Panc1 (cell line): ENCODE results near the gene NTNG1. TPM values are rescaled to one million over a fixed set of nuclear protein-coding genes. Genes with fewer than 3 reads are reported as not detected.
"Not testable (repeated sequence)": the region's sequence is repeated elsewhere in the genome, so short reads cannot be mapped to it uniquely, and the experiment has no call there.

ENCODE experiments used
- ATAC-seq: fragments of 200-7000 bp; cut with Tn5 transposase; 2 replicates; pipeline ENCODE4 v1.9.1; 2020; ENCODE audit warnings: mild to moderate bottlenecking, moderate library complexity
- Bru-seq: library from RNA; stranded (reverse); fragments of 400-500 nt; gene quantifications from one replicate; lab custom pipeline; 2021; lab: Mats Ljungman, UMichigan
- BruChase-seq, 2 experiments: library from RNA; stranded (reverse); fragments of 400-500 nt; gene quantifications; one replicate each; lab custom pipeline; 2021; lab: Mats Ljungman, UMichigan
- BruUV-seq: library from RNA; stranded (reverse); fragments of 400-500 nt; replicated peaks from 2 replicates; lab custom pipeline; 2021; lab: Mats Ljungman, UMichigan
- CTCF ChIA-PET: fragments of 300-600 bp; sonication (Branson Sonifier 250); formaldehyde crosslinking; loops from one replicate; lab custom pipeline; 2022; ENCODE audit warnings: antibody characterized with exemption; lab: Charles Lee
- POLR2A ChIA-PET: fragments of 300-600 bp; sonication (Branson Sonifier 250); formaldehyde crosslinking; loops from one replicate; lab custom pipeline; 2022; ENCODE audit warnings: antibody characterized with exemption; lab: Charles Lee
- DNase-seq: peaks from one replicate; pipeline ENCODE4 v3.0.0-alpha.2; 2010; ENCODE audit warnings: low read depth, low spot score
- H3K27ac ChIP-seq: 2 replicates; pipeline ENCODE4 v1.5.1; 2011; ENCODE audit warnings: mild to moderate bottlenecking, low read length, inconsistent platforms
- H3K27me3 ChIP-seq: fragments of 200-500 bp; sonication (Bioruptor generic); 2 replicates; pipeline ENCODE4 v1.6.0; 2014; ENCODE audit warnings: low read length, inconsistent platforms; ENCODE audit not compliant: control insufficient read depth, insufficient read depth
- H3K36me3 ChIP-seq: fragments of 200-500 bp; sonication (Bioruptor generic); 2 replicates; pipeline ENCODE4 v1.5.1; 2014; ENCODE audit warnings: inconsistent platforms, mild to moderate bottlenecking, low read length, moderate library complexity; ENCODE audit not compliant: control insufficient read depth, insufficient read depth
- H3K4me1 ChIP-seq: 2 replicates; pipeline ENCODE4 v1.5.1; 2011; ENCODE audit warnings: inconsistent platforms, mild to moderate bottlenecking, low read length, moderate library complexity; ENCODE audit not compliant: control insufficient read depth, insufficient read depth
- H3K4me3 ChIP-seq, 2 experiments: 2 replicates each; pipeline ENCODE4 v1.5.1; 2011 to 2012; ENCODE audit warnings: low read depth in 2 of 2, low read length in 2 of 2, mild to moderate bottlenecking in 2 of 2, inconsistent platforms in 1 of 2, moderate library complexity in 1 of 2
- H3K9me3 ChIP-seq: fragments of 200-500 bp; sonication (Bioruptor generic); 2 replicates; pipeline ENCODE4 v1.5.1; 2014; ENCODE audit warnings: low read depth, mild to moderate bottlenecking, inconsistent platforms, low read length, moderate library complexity; ENCODE audit not compliant: control insufficient read depth, insufficient read depth
- POLR2AphosphoS5 ChIP-seq: IDR thresholded peaks from 2 replicates; pipeline ENCODE4 v1.6.1; 2012; ENCODE audit warnings: mild to moderate bottlenecking, low read depth, low read length, moderate library complexity
- SIN3A ChIP-seq: IDR thresholded peaks from 2 replicates; pipeline ENCODE4 v1.6.1; 2012; ENCODE audit warnings: low read depth, mild to moderate bottlenecking, low read length, moderate library complexity, borderline replicate concordance; ENCODE audit not compliant: insufficient read depth
- TCF7L2 ChIP-seq: IDR thresholded peaks from 2 replicates; pipeline ENCODE4 v1.6.1; 2011; ENCODE audit warnings: mild to moderate bottlenecking, low read depth, low read length, inconsistent platforms
- in situ Hi-C: cut with HindIII; loops from 2 replicates; pipeline ENCODE4 v1.10.0; 2016; ENCODE audit warnings: low sequenced_read_pairs, low pct_unique_long_range_greater_than_20kb
- intact Hi-C: fragments of 100-400 bp; cut with micrococcal nuclease; formaldehyde crosslinking; loops from one replicate; pipeline ENCODE4 v1.10.0; 2022; ENCODE audit not compliant: unreplicated experiment
- long read RNA-seq: library from polyadenylated mRNA; unstranded; transcript quantifications from one replicate; pipeline ENCODE4 v2.0.0, GENCODE V29; 2021; ENCODE audit not compliant: unreplicated experiment
- polyA plus RNA-seq: library from polyadenylated mRNA; unstranded; fragments of >200 nt; gene quantifications from one replicate; pipeline ENCODE4 v1.2.1, GENCODE V29; 2012; ENCODE audit warnings: missing spikeins; ENCODE audit not compliant: insufficient read length
- total RNA-seq: library from RNA; stranded (reverse); gene quantifications from one replicate; pipeline ENCODE4 v1.2.1, GENCODE V29; 2021; ENCODE audit not compliant: unreplicated experiment
- TF ChIP-seq, protein P1 (sequence below): fragments of 450-650 bp; IDR thresholded peaks from 2 replicates; pipeline ENCODE4 v1.5.1; 2017; ENCODE audit warnings: mild to moderate bottlenecking
- TF ChIP-seq, protein P2 (sequence below), 2 experiments: IDR thresholded peaks; 2 replicates each; pipeline ENCODE4 v1.6.1; 2011 to 2012; ENCODE audit warnings: low read depth in 2 of 2, control low read depth in 1 of 2, low read length in 1 of 2, mild to moderate bottlenecking in 1 of 2, moderate library complexity in 1 of 2; ENCODE audit not compliant: insufficient read depth in 1 of 2

Gene NTNG1
- total RNA-seq, result 0.13 TPM
- polyA plus RNA-seq, result not detected
- Bru-seq, nascent RNA, result percentile 9 among the genes with signal in this experiment
- BruChase-seq, experiment 1, labeled RNA remaining after a 2-hour chase, result percentile 6 among the genes with signal in this experiment
- BruChase-seq, experiment 2, labeled RNA remaining after a 6-hour chase, result percentile 6 among the genes with signal in this experiment
- long read RNA-seq, result 0 reads

DNA sequence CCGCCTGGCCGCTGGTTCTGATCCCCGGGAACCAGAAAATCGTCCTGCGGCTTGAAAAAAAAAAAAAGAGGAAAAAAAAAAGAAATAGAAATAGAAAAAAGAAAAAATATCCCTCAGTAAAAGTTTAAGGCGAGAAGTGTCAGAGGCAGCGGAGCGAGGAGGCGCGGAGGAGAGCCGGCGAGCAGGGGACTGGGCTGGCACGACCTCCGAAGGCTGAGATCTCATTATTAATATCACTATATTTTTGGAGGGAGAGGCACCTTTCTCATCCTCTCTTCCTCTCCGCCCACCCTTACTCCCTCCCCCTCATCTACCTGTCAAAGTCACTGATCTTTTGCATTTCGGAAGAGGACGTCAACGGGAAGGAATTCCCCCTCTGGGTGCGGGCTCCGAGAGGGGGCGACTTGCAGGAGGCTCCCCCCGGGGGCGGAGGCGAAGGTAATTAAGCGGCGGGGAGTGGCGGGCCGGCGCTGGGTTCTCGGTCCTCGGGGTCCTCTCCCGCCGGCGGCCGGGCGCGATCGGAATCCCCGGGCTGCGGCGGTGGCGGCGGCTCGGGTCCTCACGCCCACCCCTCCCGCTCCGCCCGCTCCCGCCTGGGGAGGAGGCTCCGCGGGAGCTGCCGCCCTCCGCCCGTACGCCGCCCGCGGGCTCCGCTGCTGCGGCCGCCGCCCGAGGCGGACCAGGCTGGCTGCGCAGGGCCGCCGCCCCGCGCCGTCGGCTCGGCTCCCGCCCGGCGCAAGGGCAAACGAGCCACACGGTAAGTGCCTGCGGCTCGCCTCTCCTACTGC is at the start of gene NTNG1:
TSS of gene NTNG1 (plus strand) at position 337 of the 788 bp plus-strand sequence.
- ATAC-seq (peak; percentile 74), DNase-seq (no peak)
- Histone ChIP-seq H3K27ac (no peak within 1 kb of the TSS), H3K36me3 (no peaks in the 10 kb centered on the region), H3K4me3 (peak within 1 kb of the TSS; percentile 34 to 55), H3K27me3 (no peaks in the 10 kb centered on the region), H3K4me1 (peaks cover 3% of the 10 kb centered on the region; the same call in 1 of the 2 replicates), H3K9me3 (no peaks in the 10 kb centered on the region)
- no TSS peak for BruUV-seq
- intact Hi-C loops, result loop anchor here (10.0 kb wide), 1 partner anchor 846 kb away; no protein-coding TSS in a partner anchor
- CTCF ChIA-PET, result interaction anchor here (0.7 kb wide), 1 partner anchor 36 kb away, joined by 3 read pairs; no protein-coding TSS in a partner anchor
- POLR2A ChIA-PET, result no interaction called here
- in situ Hi-C loops, result no loop called here
- TF ChIP-seq, protein P1, sequence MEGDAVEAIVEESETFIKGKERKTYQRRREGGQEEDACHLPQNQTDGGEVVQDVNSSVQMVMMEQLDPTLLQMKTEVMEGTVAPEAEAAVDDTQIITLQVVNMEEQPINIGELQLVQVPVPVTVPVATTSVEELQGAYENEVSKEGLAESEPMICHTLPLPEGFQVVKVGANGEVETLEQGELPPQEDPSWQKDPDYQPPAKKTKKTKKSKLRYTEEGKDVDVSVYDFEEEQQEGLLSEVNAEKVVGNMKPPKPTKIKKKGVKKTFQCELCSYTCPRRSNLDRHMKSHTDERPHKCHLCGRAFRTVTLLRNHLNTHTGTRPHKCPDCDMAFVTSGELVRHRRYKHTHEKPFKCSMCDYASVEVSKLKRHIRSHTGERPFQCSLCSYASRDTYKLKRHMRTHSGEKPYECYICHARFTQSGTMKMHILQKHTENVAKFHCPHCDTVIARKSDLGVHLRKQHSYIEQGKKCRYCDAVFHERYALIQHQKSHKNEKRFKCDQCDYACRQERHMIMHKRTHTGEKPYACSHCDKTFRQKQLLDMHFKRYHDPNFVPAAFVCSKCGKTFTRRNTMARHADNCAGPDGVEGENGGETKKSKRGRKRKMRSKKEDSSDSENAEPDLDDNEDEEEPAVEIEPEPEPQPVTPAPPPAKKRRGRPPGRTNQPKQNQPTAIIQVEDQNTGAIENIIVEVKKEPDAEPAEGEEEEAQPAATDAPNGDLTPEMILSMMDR, result no peak
- TF ChIP-seq SIN3A, result no peak
- no peak for TF ChIP-seq TCF7L2
- TF ChIP-seq, protein P2, sequence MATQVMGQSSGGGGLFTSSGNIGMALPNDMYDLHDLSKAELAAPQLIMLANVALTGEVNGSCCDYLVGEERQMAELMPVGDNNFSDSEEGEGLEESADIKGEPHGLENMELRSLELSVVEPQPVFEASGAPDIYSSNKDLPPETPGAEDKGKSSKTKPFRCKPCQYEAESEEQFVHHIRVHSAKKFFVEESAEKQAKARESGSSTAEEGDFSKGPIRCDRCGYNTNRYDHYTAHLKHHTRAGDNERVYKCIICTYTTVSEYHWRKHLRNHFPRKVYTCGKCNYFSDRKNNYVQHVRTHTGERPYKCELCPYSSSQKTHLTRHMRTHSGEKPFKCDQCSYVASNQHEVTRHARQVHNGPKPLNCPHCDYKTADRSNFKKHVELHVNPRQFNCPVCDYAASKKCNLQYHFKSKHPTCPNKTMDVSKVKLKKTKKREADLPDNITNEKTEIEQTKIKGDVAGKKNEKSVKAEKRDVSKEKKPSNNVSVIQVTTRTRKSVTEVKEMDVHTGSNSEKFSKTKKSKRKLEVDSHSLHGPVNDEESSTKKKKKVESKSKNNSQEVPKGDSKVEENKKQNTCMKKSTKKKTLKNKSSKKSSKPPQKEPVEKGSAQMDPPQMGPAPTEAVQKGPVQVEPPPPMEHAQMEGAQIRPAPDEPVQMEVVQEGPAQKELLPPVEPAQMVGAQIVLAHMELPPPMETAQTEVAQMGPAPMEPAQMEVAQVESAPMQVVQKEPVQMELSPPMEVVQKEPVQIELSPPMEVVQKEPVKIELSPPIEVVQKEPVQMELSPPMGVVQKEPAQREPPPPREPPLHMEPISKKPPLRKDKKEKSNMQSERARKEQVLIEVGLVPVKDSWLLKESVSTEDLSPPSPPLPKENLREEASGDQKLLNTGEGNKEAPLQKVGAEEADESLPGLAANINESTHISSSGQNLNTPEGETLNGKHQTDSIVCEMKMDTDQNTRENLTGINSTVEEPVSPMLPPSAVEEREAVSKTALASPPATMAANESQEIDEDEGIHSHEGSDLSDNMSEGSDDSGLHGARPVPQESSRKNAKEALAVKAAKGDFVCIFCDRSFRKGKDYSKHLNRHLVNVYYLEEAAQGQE (IDR thresholded peaks at IDR 0.05; ENCODE audit: insufficient read depth in 1 of 2, low read depth in 2 of 2, low read length in 1 of 2), result no peak
- no peak for TF ChIP-seq POLR2AphosphoS5

DNA sequence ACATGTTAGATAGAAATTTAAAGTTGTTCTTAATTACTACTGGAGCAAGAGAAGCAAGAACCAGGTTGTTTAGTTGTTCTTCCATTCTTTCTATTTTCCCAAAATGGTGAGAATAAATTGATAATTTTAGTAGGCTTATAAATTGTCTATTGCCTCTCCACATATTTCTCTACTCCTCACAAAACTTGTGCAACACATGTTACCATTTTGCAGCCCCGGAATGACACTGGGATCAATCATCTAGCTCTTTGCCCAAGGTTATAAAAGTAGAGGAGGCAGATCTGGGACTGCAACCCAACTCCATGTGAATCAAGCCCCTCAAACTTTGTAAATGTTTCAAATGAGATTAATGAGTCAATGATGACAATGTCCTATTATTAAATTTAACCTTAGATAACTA is 49.4 kb upstream of the NTNG1 start:
- DNase-seq (no peak), ATAC-seq (no peak)
- H3K27ac ChIP-seq, result no peak overlapping the region
- no peak for TF ChIP-seq SIN3A
- TF ChIP-seq, protein P2 (IDR thresholded peaks at IDR 0.05; ENCODE audit: insufficient read depth in 1 of 2, low read depth in 2 of 2, low read length in 1 of 2), result no peak
- TF ChIP-seq TCF7L2, result no peak
- no peak for TF ChIP-seq POLR2AphosphoS5
- TF ChIP-seq, protein P1, result no peak
- ChIA-PET CTCF (no interaction called here), POLR2A (no interaction called here)
- no peaks in the 10 kb centered on the region for H3K4me1 ChIP-seq
- in situ Hi-C loops, result no loop called here
- no peak overlapping the region for H3K4me3 ChIP-seq
- H3K36me3 ChIP-seq, result no peaks in the 10 kb centered on the region
- H3K9me3 ChIP-seq, result no peaks in the 10 kb centered on the region
- H3K27me3 ChIP-seq, result no peaks in the 10 kb centered on the region
- intact Hi-C loops, result no loop called here
- BruUV-seq, result no TSS peak

DNA sequence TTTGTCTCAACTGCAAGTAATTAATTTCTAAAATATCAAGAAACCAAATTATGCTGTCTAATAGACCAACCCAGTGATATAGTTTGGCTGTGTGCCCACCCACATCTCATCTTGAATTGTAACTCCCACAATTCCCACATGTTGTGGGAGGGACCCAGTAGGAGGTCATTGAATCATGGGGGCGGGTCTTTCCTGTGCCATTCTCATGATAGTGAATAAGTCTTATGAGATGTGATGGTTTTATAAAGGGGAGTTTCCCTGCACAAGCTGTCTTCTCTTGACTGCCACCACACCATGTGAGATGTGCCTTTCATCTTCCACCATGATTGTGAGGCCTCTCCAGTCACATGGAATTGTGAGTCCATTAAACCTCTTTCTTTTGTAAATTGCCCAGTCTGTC is 47.4 kb upstream of the NTNG1 start:
- H3K27me3 ChIP-seq, H3K4me3 ChIP-seq, POLR2A ChIA-PET, H3K36me3 ChIP-seq, H3K27ac ChIP-seq, H3K9me3 ChIP-seq, CTCF ChIA-PET, intact Hi-C loops, DNase-seq, BruUV-seq, ATAC-seq, in situ Hi-C loops, H3K4me1 ChIP-seq: not testable (repeated sequence)
